ENCODE measurements around the gene SEPTIN14. TPM values are rescaled to one million over a fixed set of nuclear protein-coding genes. Genes with fewer than 3 reads are reported as not detected.
"Not testable (repeated sequence)": the region's sequence is repeated elsewhere in the genome, so short reads cannot be mapped to it uniquely, and the experiment has no call there.

SEPTIN14 gene
- total RNA-seq (not detected), polyA plus RNA-seq (not detected)

DNA sequence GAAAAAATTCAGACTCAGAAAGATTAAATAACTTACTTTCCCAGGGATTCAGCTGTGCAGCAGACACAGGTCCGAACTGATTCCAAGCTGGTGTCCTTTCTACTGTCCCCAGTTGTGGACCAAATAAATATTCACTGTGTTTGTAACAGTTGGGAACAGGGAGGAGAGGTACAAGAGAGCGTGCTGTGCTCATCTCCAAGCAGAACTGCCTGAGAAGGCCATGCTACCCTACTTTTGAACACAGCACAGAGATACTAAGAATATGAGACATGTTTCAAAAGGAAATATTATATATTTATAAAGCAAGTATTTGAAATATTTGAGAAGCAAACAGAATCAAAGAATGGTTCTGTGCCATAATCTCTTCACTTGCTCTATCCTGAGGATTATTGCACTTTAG, at the start of gene SEPTIN14:
TSS of gene SEPTIN14 (minus strand) at position 101 of the 400 bp plus-strand sequence. CDS start 756 bp downstream, outside the sequence.
- H3K27me3 Mint-ChIP-seq; H3K4me3 ChIP-seq (ENCODE audit: low read length in 2 of 2); POLR2A ChIA-PET (ENCODE audit: partially characterized antibody); H3K4me1 ChIP-seq (ENCODE audit: insufficient read depth, low read length); intact Hi-C loops (cut with micrococcal nuclease); H3K27ac Mint-ChIP-seq; H3K4me3 Mint-ChIP-seq; H3K27me3 ChIP-seq (ENCODE audit: insufficient read depth, low read length); DNase-seq; H3K27ac ChIP-seq (ENCODE audit: low read depth, low read length); H3K36me3 ChIP-seq (ENCODE audit: insufficient read depth, low read length); H3K9me3 ChIP-seq (ENCODE audit: control insufficient read depth in 1 of 2, low read length in 2 of 2); H3K36me3 Mint-ChIP-seq; CTCF ChIA-PET (ENCODE audit: partially characterized antibody); H3K4me1 Mint-ChIP-seq: not testable (repeated sequence)
- peaks cover 0 to 13% (median 1%) of the 10 kb centered on the region in 8 donors for H3K9me3 Mint-ChIP-seq

GRCh38 chr7:55903985-55904759, 41.6 kb upstream of the SEPTIN14 start:
- H3K4me3 ChIP-seq (ENCODE audit: low read length in 2 of 2), result no peak overlapping the region
- Mint-ChIP-seq H3K27me3 (no peaks in the 10 kb centered on the region), H3K9me3 (peaks cover 0 to 5% (median under 1%) of the 10 kb centered on the region in 8 donors), H3K4me3 (peak overlapping the region in 1 of 8 donors; percentile 31), H3K27ac (peak overlapping the region in 2 of 7 donors; percentile 61 to 66), H3K4me1 (peaks cover 0 to 6% (median 1%) of the 10 kb centered on the region in 4 donors), H3K36me3 (peaks cover 3 to 12% of the 10 kb centered on the region in 2 donors)
- H3K4me1 ChIP-seq (ENCODE audit: insufficient read depth, low read length), result no peaks in the 10 kb centered on the region
- no peaks in the 10 kb centered on the region for H3K27me3 ChIP-seq (ENCODE audit: insufficient read depth, low read length)
- no peaks in the 10 kb centered on the region for H3K36me3 ChIP-seq (ENCODE audit: insufficient read depth, low read length)
- H3K9me3 ChIP-seq (ENCODE audit: control insufficient read depth in 1 of 2, low read length in 2 of 2), result no peaks in the 10 kb centered on the region
- POLR2A ChIA-PET (ENCODE audit: partially characterized antibody), result no interaction called here
- DNase-seq, result no peak
- no peak overlapping the region for H3K27ac ChIP-seq (ENCODE audit: low read depth, low read length)
- CTCF ChIA-PET (ENCODE audit: partially characterized antibody), result no interaction called here
- intact Hi-C loops (cut with micrococcal nuclease), result no loop called here

DNA sequence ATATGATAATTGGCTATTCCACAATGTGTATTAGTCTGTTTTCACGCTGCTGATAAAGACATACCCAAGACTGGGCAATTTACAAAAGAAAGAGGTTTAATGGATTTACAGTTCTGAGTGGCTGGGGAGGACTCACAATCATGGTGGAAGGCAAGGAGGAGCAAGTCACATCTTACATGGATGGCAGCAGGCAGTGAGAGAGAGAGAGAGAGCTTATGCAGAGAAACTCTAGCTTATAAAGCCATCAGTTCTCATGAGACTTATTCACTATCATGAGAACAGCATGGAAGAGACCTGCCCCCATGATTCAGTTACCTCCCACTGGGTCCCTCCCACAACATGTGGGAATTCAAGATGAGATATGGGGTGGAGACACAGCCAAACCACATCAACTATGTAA, 38.5 kb upstream of the SEPTIN14 start:
- CTCF ChIA-PET (ENCODE audit: partially characterized antibody); H3K27ac Mint-ChIP-seq; intact Hi-C loops (cut with micrococcal nuclease); DNase-seq; H3K27me3 ChIP-seq (ENCODE audit: insufficient read depth, low read length); H3K27ac ChIP-seq (ENCODE audit: low read depth, low read length); H3K4me1 Mint-ChIP-seq; H3K36me3 Mint-ChIP-seq; H3K4me3 Mint-ChIP-seq; H3K4me3 ChIP-seq (ENCODE audit: low read length in 2 of 2); H3K9me3 Mint-ChIP-seq; H3K9me3 ChIP-seq (ENCODE audit: control insufficient read depth in 1 of 2, low read length in 2 of 2); H3K4me1 ChIP-seq (ENCODE audit: insufficient read depth, low read length); H3K36me3 ChIP-seq (ENCODE audit: insufficient read depth, low read length); H3K27me3 Mint-ChIP-seq; POLR2A ChIA-PET (ENCODE audit: partially characterized antibody): not testable (repeated sequence)

DNA sequence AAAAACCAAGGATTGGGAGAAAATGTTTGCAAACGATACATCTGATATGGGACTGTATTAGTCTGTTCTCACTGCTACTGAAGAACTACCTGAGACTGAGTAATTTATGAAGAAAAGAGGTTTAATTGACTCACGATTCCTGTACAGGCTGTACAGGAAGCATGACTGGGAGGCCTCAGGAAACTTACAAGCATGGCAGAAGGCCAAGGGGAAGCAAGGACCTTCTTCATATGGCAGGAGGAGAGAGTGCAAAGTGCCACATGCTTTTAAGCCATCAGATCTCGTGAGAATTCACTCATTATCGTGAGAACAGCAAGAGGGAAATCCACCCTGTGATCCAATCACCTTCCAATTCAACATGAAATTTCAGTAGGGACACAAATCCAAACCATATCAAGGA, 35.7 kb upstream of the SEPTIN14 start:
- H3K4me1 ChIP-seq (ENCODE audit: insufficient read depth, low read length), result no peaks in the 10 kb centered on the region
- no peaks in the 10 kb centered on the region for H3K9me3 ChIP-seq (ENCODE audit: control insufficient read depth in 1 of 2, low read length in 2 of 2)
- no peaks in the 10 kb centered on the region for H3K36me3 ChIP-seq (ENCODE audit: insufficient read depth, low read length)
- Mint-ChIP-seq H3K9me3 (peaks cover 0 to 5% (median 0%) of the 10 kb centered on the region in 8 donors), H3K27ac (no peak overlapping the region), H3K27me3 (no peaks in the 10 kb centered on the region), H3K4me3 (no peak overlapping the region), H3K4me1 (no peaks in the 10 kb centered on the region), H3K36me3 (peaks cover 2 to 6% of the 10 kb centered on the region in 2 donors)
- H3K27me3 ChIP-seq (ENCODE audit: insufficient read depth, low read length), result no peaks in the 10 kb centered on the region
- intact Hi-C loops (cut with micrococcal nuclease), result no loop called here
- POLR2A ChIA-PET (ENCODE audit: partially characterized antibody), result no interaction called here
- H3K27ac ChIP-seq (ENCODE audit: low read depth, low read length), result no peak overlapping the region
- no peak for DNase-seq
- no peak overlapping the region for H3K4me3 ChIP-seq (ENCODE audit: low read length in 2 of 2)
- CTCF ChIA-PET (ENCODE audit: partially characterized antibody), result interaction anchor here (0.9 kb wide), 1 partner anchor 257 kb away, joined by 3 read pairs; no protein-coding TSS in a partner anchor

DNA sequence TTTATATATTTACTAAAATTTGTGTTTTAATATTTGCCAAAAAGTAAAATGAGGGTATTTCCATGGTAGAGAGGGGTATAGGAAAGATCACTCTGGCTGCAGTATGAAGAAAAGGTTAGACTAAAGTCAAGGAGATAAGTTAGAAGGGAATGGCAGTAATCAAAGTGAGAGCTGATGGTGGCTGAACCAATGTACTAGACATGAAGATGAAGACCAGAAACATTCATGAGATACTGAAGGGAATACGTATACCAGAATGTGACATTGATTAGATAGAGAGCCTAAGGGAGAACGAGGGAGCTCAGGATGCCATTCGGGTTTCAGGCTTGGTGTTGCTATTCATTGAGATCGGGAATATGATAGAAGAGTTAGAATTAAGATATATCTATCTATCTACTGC, 32.5 kb upstream of the SEPTIN14 start:
- no peaks in the 10 kb centered on the region for H3K9me3 ChIP-seq (ENCODE audit: control insufficient read depth in 1 of 2, low read length in 2 of 2)
- H3K27me3 Mint-ChIP-seq, result no peaks in the 10 kb centered on the region
- intact Hi-C loops (cut with micrococcal nuclease), result no loop called here
- DNase-seq, result no peak
- H3K36me3 Mint-ChIP-seq, result peaks cover 0 to 3% of the 10 kb centered on the region in 2 donors
- peaks cover 0 to 2% (median 0%) of the 10 kb centered on the region in 8 donors for H3K9me3 Mint-ChIP-seq
- H3K4me1 ChIP-seq (ENCODE audit: insufficient read depth, low read length), result no peaks in the 10 kb centered on the region
- H3K27ac Mint-ChIP-seq, result no peak overlapping the region
- H3K27me3 ChIP-seq (ENCODE audit: insufficient read depth, low read length), result no peaks in the 10 kb centered on the region
- POLR2A ChIA-PET (ENCODE audit: partially characterized antibody), result no interaction called here
- no peak overlapping the region for H3K4me3 Mint-ChIP-seq
- H3K4me3 ChIP-seq (ENCODE audit: low read length in 2 of 2), result no peak overlapping the region
- H3K36me3 ChIP-seq (ENCODE audit: insufficient read depth, low read length), result no peaks in the 10 kb centered on the region
- CTCF ChIA-PET (ENCODE audit: partially characterized antibody), result no interaction called here
- no peak overlapping the region for H3K27ac ChIP-seq (ENCODE audit: low read depth, low read length)
- no peaks in the 10 kb centered on the region for H3K4me1 Mint-ChIP-seq

GRCh38 chr7:55893940-55894339, 31.4 kb upstream of the SEPTIN14 start:
- POLR2A ChIA-PET (ENCODE audit: partially characterized antibody), result no interaction called here
- no peaks in the 10 kb centered on the region for H3K9me3 Mint-ChIP-seq

GRCh38 chr7:55888378-55888777, 25.8 kb upstream of the SEPTIN14 start:
- H3K27ac Mint-ChIP-seq, result peak overlapping the region; percentile 74 to 95 (median 88)
- H3K4me1 Mint-ChIP-seq; H3K4me3 ChIP-seq (ENCODE audit: low read length in 2 of 2); H3K9me3 ChIP-seq (ENCODE audit: control insufficient read depth in 1 of 2, low read length in 2 of 2); H3K4me1 ChIP-seq (ENCODE audit: insufficient read depth, low read length); H3K27ac ChIP-seq (ENCODE audit: low read depth, low read length); POLR2A ChIA-PET (ENCODE audit: partially characterized antibody); H3K36me3 ChIP-seq (ENCODE audit: insufficient read depth, low read length); H3K27me3 ChIP-seq (ENCODE audit: insufficient read depth, low read length); H3K27me3 Mint-ChIP-seq; H3K9me3 Mint-ChIP-seq; H3K36me3 Mint-ChIP-seq: not testable (repeated sequence)
- peak in 1 of 5 donors; percentile 4 for DNase-seq
- H3K4me3 Mint-ChIP-seq, result peak overlapping the region; percentile 81 to 89 (median 87)
- intact Hi-C loops (cut with micrococcal nuclease), result loop anchor here (5.0 to 10.0 kb wide), 4 partner anchors 79 to 1134 kb away; partner anchors contain the start of genes CHCHD2, LANCL2 and SEC61G
- CTCF ChIA-PET (ENCODE audit: partially characterized antibody), result interaction anchor here (1.0 kb wide), 1 partner anchor 75 kb away, joined by 3 read pairs; no protein-coding TSS in a partner anchor

More at GRCh38 chr7:55893940-55894339, 31.4 kb upstream of the SEPTIN14 start:
- no peak overlapping the region for H3K27ac ChIP-seq (ENCODE audit: low read depth, low read length)
- no peaks in the 10 kb centered on the region for H3K4me1 Mint-ChIP-seq
- CTCF ChIA-PET (ENCODE audit: partially characterized antibody), result no interaction called here
- no peaks in the 10 kb centered on the region for H3K27me3 ChIP-seq (ENCODE audit: insufficient read depth, low read length)
- no peak for DNase-seq
- no peaks in the 10 kb centered on the region for H3K4me1 ChIP-seq (ENCODE audit: insufficient read depth, low read length)
- H3K4me3 Mint-ChIP-seq, result no peak overlapping the region
- H3K27me3 Mint-ChIP-seq, result no peaks in the 10 kb centered on the region
- no peaks in the 10 kb centered on the region for H3K36me3 ChIP-seq (ENCODE audit: insufficient read depth, low read length)
- H3K9me3 ChIP-seq (ENCODE audit: control insufficient read depth in 1 of 2, low read length in 2 of 2), result no peaks in the 10 kb centered on the region
- no peak overlapping the region for H3K4me3 ChIP-seq (ENCODE audit: low read length in 2 of 2)
- intact Hi-C loops (cut with micrococcal nuclease), result no loop called here
- H3K27ac Mint-ChIP-seq, result no peak overlapping the region
- H3K36me3 Mint-ChIP-seq, result no peaks in the 10 kb centered on the region

Data from CD4-positive, alpha-beta memory T cell (primary cell).